Neural progenitor cell (in vitro differentiated cells): ENCODE measurements around the gene MOGAT1. TPM values are rescaled to one million over a fixed set of nuclear protein-coding genes. Genes with fewer than 3 reads are reported as not detected.

Experiments used
- DNase-seq: peaks from one replicate; pipeline ENCODE4 v3.0.0-alpha.2; 2016; ENCODE audit warnings: low spot score
- H2AFZ ChIP-seq: fragments of 200-600 bp; sonication (generic); replicated peaks from 2 replicates; pipeline ENCODE4 v1.6.1; 2016; ENCODE audit warnings: antibody characterized with exemption
- H3F3A ChIP-seq: fragments of 200-600 bp; sonication (generic); 2 replicates; pipeline ENCODE4 v1.6.1; 2016; ENCODE audit warnings: antibody characterized with exemption, low read depth
- H3K27ac ChIP-seq: fragments of 200-600 bp; sonication (generic); 2 replicates; pipeline ENCODE4 v1.5.1; 2016; ENCODE audit warnings: mild to moderate bottlenecking
- H3K27me3 ChIP-seq: fragments of 200-600 bp; sonication (generic); 2 replicates; pipeline ENCODE4 v1.6.1; 2016; ENCODE audit warnings: mild to moderate bottlenecking, moderate library complexity
- H3K36me3 ChIP-seq: fragments of 200-600 bp; sonication (generic); 2 replicates; pipeline ENCODE4 v1.5.1; 2016
- H3K4me1 ChIP-seq: fragments of 200-600 bp; sonication (generic); 2 replicates; pipeline ENCODE4 v1.6.1; 2016; ENCODE audit warnings: mixed run types
- H3K4me2 ChIP-seq: fragments of 200-600 bp; sonication (generic); 2 replicates; pipeline ENCODE4 v1.6.1; 2016
- H3K4me3 ChIP-seq: fragments of 200-600 bp; sonication (generic); 2 replicates; pipeline ENCODE4 v1.5.1; 2016
- H3K79me2 ChIP-seq: fragments of 200-600 bp; sonication (generic); 2 replicates; pipeline ENCODE4 v1.6.1; 2016; ENCODE audit warnings: low read depth
- H3K9ac ChIP-seq: fragments of 200-600 bp; sonication (generic); 2 replicates; pipeline ENCODE4 v1.6.1; 2016
- H3K9me3 ChIP-seq: fragments of 200-600 bp; sonication (generic); 2 replicates; pipeline ENCODE4 v1.5.1; 2016; ENCODE audit warnings: low read depth
- H4K20me1 ChIP-seq: fragments of 200-600 bp; sonication (generic); 2 replicates; pipeline ENCODE4 v1.6.1; 2016; ENCODE audit warnings: low read depth
- H3K27ac Mint-ChIP-seq: 3 replicates; pipeline ENCODE4 v1.8.0; 2021; ENCODE audit warnings: mixed read lengths
- H3K27me3 Mint-ChIP-seq: 2 replicates; pipeline ENCODE4 v1.8.0; 2022; ENCODE audit warnings: low read depth, mild to moderate bottlenecking, inconsistent platforms, moderate library complexity, mixed read lengths; ENCODE audit not compliant: insufficient read depth
- H3K36me3 Mint-ChIP-seq: 3 replicates; pipeline ENCODE4 v1.8.0; 2021; ENCODE audit warnings: mixed read lengths
- H3K4me1 Mint-ChIP-seq: 3 replicates; pipeline ENCODE4 v1.8.0; 2021; ENCODE audit warnings: mixed read lengths
- H3K4me3 Mint-ChIP-seq: 3 replicates; pipeline ENCODE4 v1.8.0; 2021; ENCODE audit warnings: mild to moderate bottlenecking, moderate library complexity, mixed read lengths
- H3K9me3 Mint-ChIP-seq: 3 replicates; pipeline ENCODE4 v1.8.0; 2020; ENCODE audit warnings: mixed read lengths
- CTCF ChIP-seq: fragments of 200-600 bp; sonication (generic); IDR thresholded peaks from 2 replicates; pipeline ENCODE4 v1.5.1; 2017; ENCODE audit warnings: antibody characterized with exemption, mild to moderate bottlenecking
- EZH2 ChIP-seq: fragments of 200-600 bp; sonication (generic); IDR thresholded peaks from 2 replicates; pipeline ENCODE4 v1.6.1; 2017; ENCODE audit warnings: antibody characterized with exemption, mild to moderate bottlenecking, moderate library complexity
- EZH2phosphoT487 ChIP-seq: fragments of 200-600 bp; sonication (generic); IDR thresholded peaks from 2 replicates; pipeline ENCODE4 v1.6.1; 2017; ENCODE audit warnings: antibody characterized with exemption
- total RNA-seq: library from RNA; depleted of rRNA; stranded (reverse); fragments of >200 nt; gene quantifications from 2 replicates; pipeline ENCODE4 v1.2.3, GENCODE V29; 2015; ENCODE audit warnings: low replicate concordance

The MOGAT1 gene
- total RNA-seq, 1 donor from 2014 or later, result 2.0 TPM

GRCh38 chr2:222736301-222736700 lies 64.8 kb downstream of the MOGAT1 start:
- Mint-ChIP-seq H3K27me3 (peaks cover 6% of the 10 kb centered on the region), H3K4me3 (no peak overlapping the region), H3K4me1 (peaks cover 11% of the 10 kb centered on the region), H3K9me3 (no peaks in the 10 kb centered on the region), H3K36me3 (no peaks in the 10 kb centered on the region), H3K27ac (no peak overlapping the region)
- Histone ChIP-seq H3K4me1 (peaks cover 10% of the 10 kb centered on the region), H3K36me3 (no peaks in the 10 kb centered on the region), H3K4me2 (no peak overlapping the region), H3K9ac (no peak overlapping the region), H3K9me3 (no peaks in the 10 kb centered on the region), H3F3A (no peaks in the 10 kb centered on the region), H3K27me3 (peaks cover 8% of the 10 kb centered on the region), H4K20me1 (no peaks in the 10 kb centered on the region), H3K79me2 (no peaks in the 10 kb centered on the region), H3K4me3 (no peak overlapping the region), H3K27ac (no peak overlapping the region), H2AFZ (no peak overlapping the region)
- TF ChIP-seq EZH2phosphoT487 (no peak), EZH2 (no peak), CTCF (no peak)
- DNase-seq, result no peak

- Histone ChIP-seq H3F3A (no peaks in the 10 kb centered on the region), H3K4me3 (no peak overlapping the region), H3K36me3 (no peaks in the 10 kb centered on the region), H3K4me1 (peaks cover 10% of the 10 kb centered on the region), H2AFZ (no peak overlapping the region), H3K9ac (no peak overlapping the region), H3K9me3 (no peaks in the 10 kb centered on the region), H3K79me2 (no peaks in the 10 kb centered on the region), H3K27me3 (peaks cover 8% of the 10 kb centered on the region), H4K20me1 (no peaks in the 10 kb centered on the region), H3K27ac (no peak overlapping the region), H3K4me2 (no peak overlapping the region)
- H3K27ac Mint-ChIP-seq, result no peak overlapping the region
- H3K27me3 Mint-ChIP-seq, result peaks cover 6% of the 10 kb centered on the region
- no peaks in the 10 kb centered on the region for H3K36me3 Mint-ChIP-seq
- H3K4me1 Mint-ChIP-seq, result peaks cover 11% of the 10 kb centered on the region
- H3K4me3 Mint-ChIP-seq, result no peak overlapping the region
- DNase-seq, result no peak
- TF ChIP-seq CTCF (no peak), EZH2phosphoT487 (no peak), EZH2 (no peak)
- no peaks in the 10 kb centered on the region for H3K9me3 Mint-ChIP-seq
Measured at GRCh38 chr2:222736924-222737323, 65.5 kb downstream of the MOGAT1 start.

- Mint-ChIP-seq H3K4me3 (no peak overlapping the region), H3K36me3 (no peaks in the 10 kb centered on the region), H3K27ac (no peak overlapping the region), H3K4me1 (peaks cover 11% of the 10 kb centered on the region), H3K27me3 (peaks cover 6% of the 10 kb centered on the region), H3K9me3 (no peaks in the 10 kb centered on the region)
- H4K20me1 ChIP-seq, result no peaks in the 10 kb centered on the region
- H3K4me2 ChIP-seq, result no peak overlapping the region
- no peak for TF ChIP-seq CTCF
- TF ChIP-seq EZH2, result no peak
- TF ChIP-seq EZH2phosphoT487, result no peak
- H2AFZ ChIP-seq, result no peak overlapping the region
- H3K79me2 ChIP-seq, result no peaks in the 10 kb centered on the region
- H3K27me3 ChIP-seq, result peaks cover 14% of the 10 kb centered on the region
- no peak for DNase-seq
- H3K9ac ChIP-seq, result no peak overlapping the region
- H3K9me3 ChIP-seq, result no peaks in the 10 kb centered on the region
- H3K27ac ChIP-seq, result no peak overlapping the region
- no peak overlapping the region for H3K4me3 ChIP-seq
- peaks cover 10% of the 10 kb centered on the region for H3K4me1 ChIP-seq
- H3F3A ChIP-seq, result no peaks in the 10 kb centered on the region
- no peaks in the 10 kb centered on the region for H3K36me3 ChIP-seq
Measured at GRCh38 chr2:222738312-222738711, 66.9 kb downstream of the MOGAT1 start.
